Esophagus squamous epithelium (tissue), 4 donors: ENCODE measurements around the gene ADAMTS3.

Experiments
- POLR2A ChIP-seq, 4 donors: fragments of 450-650 bp; IDR thresholded peaks; one replicate each; pipeline ENCODE4 v1.6.1; 2017; ENCODE audit warnings: antibody characterized with exemption in 4 of 4, mild to moderate bottlenecking in 4 of 4, moderate library complexity in 3 of 4
- TF ChIP-seq, protein P1 (sequence below), 6 experiments: fragments of 450-650 bp in 4 of 6; fragments of 200-600 bp in 2 of 6; sonication (generic) in 2 of 6; IDR thresholded peaks; one replicate each; pipeline ENCODE4 v1.5.1; 2016 to 2019; ENCODE audit warnings: antibody characterized with exemption in 6 of 6, mild to moderate bottlenecking in 4 of 6, moderate library complexity in 4 of 6

DNA sequence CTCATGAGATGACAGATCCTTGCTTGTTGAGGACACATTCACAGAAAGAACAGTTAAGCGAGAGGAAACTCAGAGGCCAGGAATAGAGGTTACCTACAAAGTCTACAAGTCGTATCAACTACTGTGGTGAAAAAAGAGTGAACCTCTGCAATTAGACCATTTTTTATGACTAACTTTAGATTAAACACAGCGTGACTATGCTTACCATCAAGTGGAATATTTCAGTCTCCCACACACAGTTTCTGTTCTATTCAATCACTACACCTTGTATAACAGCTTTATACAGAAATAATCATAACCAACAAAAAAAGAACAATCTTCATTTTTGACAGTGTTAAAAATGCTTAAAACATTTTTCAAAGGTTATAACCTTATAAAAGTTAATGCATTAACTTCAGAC is 46.6 kb downstream of the ADAMTS3 start:
- TF ChIP-seq, protein P1, sequence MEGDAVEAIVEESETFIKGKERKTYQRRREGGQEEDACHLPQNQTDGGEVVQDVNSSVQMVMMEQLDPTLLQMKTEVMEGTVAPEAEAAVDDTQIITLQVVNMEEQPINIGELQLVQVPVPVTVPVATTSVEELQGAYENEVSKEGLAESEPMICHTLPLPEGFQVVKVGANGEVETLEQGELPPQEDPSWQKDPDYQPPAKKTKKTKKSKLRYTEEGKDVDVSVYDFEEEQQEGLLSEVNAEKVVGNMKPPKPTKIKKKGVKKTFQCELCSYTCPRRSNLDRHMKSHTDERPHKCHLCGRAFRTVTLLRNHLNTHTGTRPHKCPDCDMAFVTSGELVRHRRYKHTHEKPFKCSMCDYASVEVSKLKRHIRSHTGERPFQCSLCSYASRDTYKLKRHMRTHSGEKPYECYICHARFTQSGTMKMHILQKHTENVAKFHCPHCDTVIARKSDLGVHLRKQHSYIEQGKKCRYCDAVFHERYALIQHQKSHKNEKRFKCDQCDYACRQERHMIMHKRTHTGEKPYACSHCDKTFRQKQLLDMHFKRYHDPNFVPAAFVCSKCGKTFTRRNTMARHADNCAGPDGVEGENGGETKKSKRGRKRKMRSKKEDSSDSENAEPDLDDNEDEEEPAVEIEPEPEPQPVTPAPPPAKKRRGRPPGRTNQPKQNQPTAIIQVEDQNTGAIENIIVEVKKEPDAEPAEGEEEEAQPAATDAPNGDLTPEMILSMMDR (IDR thresholded peaks at IDR 0.05), result no peak
- TF ChIP-seq POLR2A (IDR thresholded peaks at IDR 0.05), result no peak
